Left forelimb (tissue), 1 donor: Measurements from ENCODE around the gene TRAF3IP1.
"Not testable (repeated sequence)": the region's sequence is repeated elsewhere in the genome, so short reads cannot be mapped to it uniquely, and the experiment has no call there.

ENCODE experiments used
- DNase-seq: peaks from one replicate; pipeline ENCODE4 v3.0.0-alpha.2; 2018; ENCODE audit warnings: low spot score

TRAF3IP1 gene

GRCh38 chr2:238339814-238340213, 19.5 kb downstream of the TRAF3IP1 start:
- no peak for DNase-seq

- DNase-seq, result no peak
Measured at GRCh38 chr2:238341536-238341935, 21.2 kb downstream of the TRAF3IP1 start.

GRCh38 chr2:238344035-238344434, 23.7 kb downstream of the TRAF3IP1 start:
- no peak for DNase-seq

GRCh38 chr2:238344517-238344916, 24.2 kb downstream of the TRAF3IP1 start:
- DNase-seq, result no peak

GRCh38 chr2:238345297-238345968, 25.1 kb downstream of the TRAF3IP1 start:
- no peak for DNase-seq

GRCh38 chr2:238346544-238346943, 26.2 kb downstream of the TRAF3IP1 start:
- DNase-seq, result no peak

GRCh38 chr2:238350150-238350897, 30.0 kb downstream of the TRAF3IP1 start:
- DNase-seq, result no peak

- no peak for DNase-seq
Measured at GRCh38 chr2:238351315-238351714, 31.0 kb downstream of the TRAF3IP1 start.

- no peak for DNase-seq
Measured at GRCh38 chr2:238352361-238352760, 32.0 kb downstream of the TRAF3IP1 start.

- DNase-seq, result no peak
Measured at GRCh38 chr2:238358769-238359168, 38.5 kb downstream of the TRAF3IP1 start.

GRCh38 chr2:238359403-238359802, 39.1 kb downstream of the TRAF3IP1 start:
- no peak for DNase-seq

GRCh38 chr2:238361877-238362276, 41.6 kb downstream of the TRAF3IP1 start:
- DNase-seq, result no peak

GRCh38 chr2:238362626-238363025, 42.3 kb downstream of the TRAF3IP1 start:
- no peak for DNase-seq

GRCh38 chr2:238369591-238370040, 49.3 kb downstream of the TRAF3IP1 start:
- DNase-seq, result no peak

- DNase-seq, result no peak
Measured at GRCh38 chr2:238370094-238370822, 49.9 kb downstream of the TRAF3IP1 start.

- DNase-seq, result no peak
Measured at GRCh38 chr2:238370823-238371372, 50.6 kb downstream of the TRAF3IP1 start.

GRCh38 chr2:238372277-238372676, 52.0 kb downstream of the TRAF3IP1 start:
- not testable (repeated sequence) for DNase-seq

- no peak for DNase-seq
Measured at GRCh38 chr2:238376884-238377391, 56.6 kb downstream of the TRAF3IP1 start.

GRCh38 chr2:238378230-238379095, 58.1 kb downstream of the TRAF3IP1 start:
- no peak for DNase-seq

- DNase-seq, result no peak
Measured at GRCh38 chr2:238379096-238379810, 58.9 kb downstream of the TRAF3IP1 start.

GRCh38 chr2:238380336-238380735, 60.0 kb downstream of the TRAF3IP1 start:
- no peak for DNase-seq
